SK-N-MC (cell line): ENCODE measurements around the gene NGEF.

Experiments
- EZH2 ChIP-seq: fragments of 200-600 bp; sonication (generic); IDR thresholded peaks from one replicate; pipeline ENCODE4 v1.6.1; 2017; ENCODE audit warnings: antibody characterized with exemption
- FOXP2 ChIP-seq: optimal IDR thresholded peaks from 2 replicates; pipeline ENCODE3; 2011; ENCODE audit warnings: mild to moderate bottlenecking, moderate library complexity; ENCODE audit not compliant: insufficient read depth; ENCODE audit errors: extremely low read length, control extremely low read depth
- POLR2AphosphoS5 ChIP-seq: IDR thresholded peaks from 2 replicates; pipeline ENCODE4 v1.6.1; 2012; ENCODE audit warnings: mild to moderate bottlenecking, low read depth, low read length, borderline replicate concordance

GRCh38 chr2:233042549-233042948 is 29.5 kb upstream of the NGEF start:
- TF ChIP-seq FOXP2 (no peak), EZH2 (no peak), POLR2AphosphoS5 (no peak)
